Tracheal epithelial cell (primary cell): ENCODE measurements around the gene ATP6V1G1. TPM values are rescaled to one million over a fixed set of nuclear protein-coding genes. Genes with fewer than 3 reads are reported as not detected.

Source experiments
- total RNA-seq: library from RNA; depleted of rRNA; stranded (reverse); fragments of >200 nt; gene quantifications from 2 replicates; pipeline ENCODE4 v1.2.1, GENCODE V29; 2014

Gene ATP6V1G1, protein sequence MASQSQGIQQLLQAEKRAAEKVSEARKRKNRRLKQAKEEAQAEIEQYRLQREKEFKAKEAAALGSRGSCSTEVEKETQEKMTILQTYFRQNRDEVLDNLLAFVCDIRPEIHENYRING
- 254 and 281 TPM in 2 replicates for total RNA-seq

DNA sequence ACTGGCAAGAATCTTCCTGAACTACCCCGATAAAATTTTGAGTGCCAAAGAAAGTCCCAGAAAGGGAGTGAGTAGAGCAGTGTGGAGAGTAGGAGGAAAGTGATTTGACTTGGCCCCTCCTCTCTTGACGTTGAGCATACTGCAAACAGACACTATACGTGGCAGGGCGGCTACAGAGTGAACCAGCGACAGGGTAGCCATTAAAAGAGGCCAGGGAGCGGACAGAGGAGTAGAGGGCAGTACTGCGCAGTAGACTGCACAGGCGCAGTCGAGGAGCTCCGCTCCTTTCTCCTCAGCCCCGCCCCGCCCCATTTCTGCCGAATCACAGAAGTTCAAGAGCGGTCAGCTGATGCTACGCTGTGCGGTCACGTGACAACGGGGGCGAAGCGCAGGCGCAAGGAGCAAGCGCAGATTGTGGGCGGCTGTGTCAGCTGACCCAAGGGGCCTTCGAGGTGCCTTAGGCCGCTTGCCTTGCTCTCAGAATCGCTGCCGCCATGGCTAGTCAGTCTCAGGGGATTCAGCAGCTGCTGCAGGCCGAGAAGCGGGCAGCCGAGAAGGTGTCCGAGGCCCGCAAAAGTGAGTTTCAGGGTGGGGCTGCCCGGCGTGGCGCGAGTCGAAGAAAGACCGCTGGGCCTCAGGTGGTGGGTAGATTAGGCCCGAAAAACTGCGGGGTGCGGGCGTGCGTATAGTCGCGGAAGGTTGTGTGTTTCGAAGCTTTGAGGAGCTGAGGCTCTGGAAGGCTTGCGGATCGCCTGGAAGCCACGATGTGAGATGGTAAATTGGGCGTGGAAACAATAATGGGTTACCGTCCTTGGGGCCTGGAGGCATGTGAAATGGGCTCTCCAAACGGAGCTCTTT is at the start of gene ATP6V1G1:
Gene ATP6V1G1, plus strand, starts transcription at position 425 of the 858 bp plus-strand sequence. Its CDS starts 70 bp downstream, at position 495.

Other genes starting within 250 kb of the ATP6V1G1 start
- 2.3 and 4.1 TPM in 2 replicates for gene AKNA, start 199.8 kb upstream of the ATP6V1G1 start, total RNA-seq
- 0.96 and 1.5 TPM in 2 replicates for gene WHRN, start 82.3 kb upstream of the ATP6V1G1 start, total RNA-seq
- 3.8 and 4.1 TPM in 2 replicates for gene TMEM268, start 23.5 kb downstream of the ATP6V1G1 start, total RNA-seq
- gene TEX53, start 70.0 kb downstream of the ATP6V1G1 start, total RNA-seq, result not detected in 2 replicates
- not detected in 2 replicates for gene TEX48, start 94.4 kb downstream of the ATP6V1G1 start, total RNA-seq
- gene TNFSF15, start 218.3 kb downstream of the ATP6V1G1 start, total RNA-seq, result 0.21 and 1.7 TPM in 2 replicates